Stimulated activated CD4-positive, alpha-beta T cell treated with anti-CD3 and anti-CD28 coated beads, TNF-alpha, amount 100 ng/mL, for 48 hours (primary cell): ENCODE results near the gene PERM1.
"Not testable (repeated sequence)": the region's sequence is repeated elsewhere in the genome, so short reads cannot be mapped to it uniquely, and the experiment has no call there.

Experiments used
- DNase-seq, 3 donors: peaks; one replicate each; pipeline ENCODE4 v3.0.0-alpha.2; 2020; ENCODE audit warnings: low read depth in 3 of 3

Gene PERM1

DNA sequence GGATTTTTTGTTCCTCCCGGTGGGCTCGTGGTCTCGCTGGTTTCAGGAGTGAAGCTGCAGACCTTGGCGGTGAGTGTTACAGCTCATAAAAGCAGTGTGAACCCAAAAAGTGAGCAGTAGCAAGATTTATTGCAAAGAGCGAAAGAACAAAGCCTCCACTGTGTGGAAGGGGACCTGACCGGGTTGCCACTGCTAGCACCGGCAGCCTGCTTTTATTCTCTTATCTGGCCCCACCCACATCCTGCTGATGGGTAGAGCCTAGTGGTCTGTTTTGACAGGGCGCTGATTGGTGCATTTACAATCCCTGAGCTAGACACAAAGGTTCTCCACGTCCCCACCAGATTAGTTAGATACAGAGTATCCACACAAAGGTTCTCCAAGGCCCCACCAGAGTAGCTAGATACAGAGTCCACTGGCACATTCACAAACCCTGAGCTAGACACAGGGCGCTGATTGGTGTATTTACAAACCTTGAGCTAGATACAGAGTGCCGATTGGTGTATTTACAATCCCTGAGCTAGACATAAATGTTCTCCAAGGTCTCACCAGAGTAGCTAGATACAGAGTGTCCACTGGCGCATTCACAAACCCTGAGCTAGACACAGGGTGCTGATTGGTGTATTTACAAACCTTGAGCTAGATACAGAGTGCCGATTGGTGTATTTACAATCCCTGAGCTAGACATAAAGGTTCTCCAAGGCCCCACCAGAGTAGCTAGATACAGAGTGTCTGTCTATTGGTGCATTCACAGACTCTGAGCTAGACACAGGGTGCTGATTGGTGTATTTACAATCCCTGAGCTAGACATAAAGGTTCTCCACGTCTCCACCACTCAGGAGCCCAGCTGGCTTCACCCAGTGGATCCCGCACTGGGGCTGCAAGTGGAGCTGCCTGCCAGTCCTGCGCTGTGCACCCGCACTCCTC lies 35.8 kb upstream of the PERM1 start:
- DNase-seq = not testable (repeated sequence)

DNA sequence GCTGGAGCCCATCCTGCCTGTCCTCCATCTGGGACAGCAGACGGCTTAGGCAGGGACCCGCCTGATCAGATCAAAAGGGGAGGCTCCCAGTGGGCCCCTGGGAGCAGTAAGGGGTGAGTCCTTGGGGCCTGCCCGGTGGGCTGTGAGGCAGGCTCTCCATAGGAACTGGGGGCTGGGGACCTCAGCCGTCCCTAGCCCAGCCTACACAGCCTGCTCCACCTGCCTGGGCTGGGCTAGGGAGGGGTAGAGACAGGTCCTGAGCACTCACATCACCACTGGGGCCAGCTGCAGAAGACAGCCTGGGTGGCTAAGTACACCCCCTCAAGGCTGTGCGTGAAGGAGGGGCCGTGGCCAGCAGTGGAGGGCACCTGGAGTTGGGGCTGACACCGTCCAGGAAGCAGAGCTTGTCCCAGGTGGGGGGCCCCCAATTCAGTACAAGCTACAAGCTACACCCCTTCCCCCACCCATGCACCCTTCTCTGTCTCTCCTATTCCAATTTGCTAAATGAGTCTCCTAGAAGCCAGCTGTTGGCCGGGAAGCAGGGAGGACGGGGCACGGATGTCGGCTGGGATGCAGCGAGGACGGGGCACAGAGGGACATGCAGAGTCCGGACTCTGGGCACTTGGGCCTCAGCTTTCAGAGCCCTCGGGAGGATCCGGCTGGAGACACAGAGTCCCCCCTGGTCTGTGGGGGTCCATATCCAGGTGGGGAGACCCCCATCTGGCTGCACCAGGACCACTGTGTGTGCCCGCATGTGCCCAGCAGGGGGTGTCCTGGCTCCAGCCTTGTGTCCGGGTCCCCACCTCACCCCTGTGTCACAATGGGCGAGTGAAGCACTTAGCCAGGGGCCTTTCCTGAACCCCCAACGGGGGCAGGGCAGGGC lies 33.1 kb upstream of the PERM1 start:
- DNase-seq = no peak

DNA sequence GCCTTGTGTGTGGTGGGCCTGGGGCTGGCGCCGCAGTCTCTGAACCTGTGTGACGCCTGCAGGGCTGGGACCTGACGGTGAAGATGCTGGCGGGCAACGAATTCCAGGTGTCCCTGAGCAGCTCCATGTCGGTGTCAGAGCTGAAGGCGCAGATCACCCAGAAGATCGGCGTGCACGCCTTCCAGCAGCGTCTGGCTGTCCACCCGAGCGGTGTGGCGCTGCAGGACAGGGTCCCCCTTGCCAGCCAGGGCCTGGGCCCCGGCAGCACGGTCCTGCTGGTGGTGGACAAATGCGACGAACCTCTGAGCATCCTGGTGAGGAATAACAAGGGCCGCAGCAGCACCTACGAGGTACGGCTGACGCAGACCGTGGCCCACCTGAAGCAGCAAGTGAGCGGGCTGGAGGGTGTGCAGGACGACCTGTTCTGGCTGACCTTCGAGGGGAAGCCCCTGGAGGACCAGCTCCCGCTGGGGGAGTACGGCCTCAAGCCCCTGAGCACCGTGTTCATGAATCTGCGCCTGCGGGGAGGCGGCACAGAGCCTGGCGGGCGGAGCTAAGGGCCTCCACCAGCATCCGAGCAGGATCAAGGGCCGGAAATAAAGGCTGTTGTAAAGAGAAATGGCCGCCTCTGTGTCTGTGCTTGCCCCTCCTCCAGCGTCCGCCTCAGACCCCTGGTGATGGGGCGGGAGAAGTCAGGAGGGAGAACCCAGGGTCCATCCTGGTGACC lies 32.2 kb upstream of the PERM1 start:
- no peak for DNase-seq

DNA sequence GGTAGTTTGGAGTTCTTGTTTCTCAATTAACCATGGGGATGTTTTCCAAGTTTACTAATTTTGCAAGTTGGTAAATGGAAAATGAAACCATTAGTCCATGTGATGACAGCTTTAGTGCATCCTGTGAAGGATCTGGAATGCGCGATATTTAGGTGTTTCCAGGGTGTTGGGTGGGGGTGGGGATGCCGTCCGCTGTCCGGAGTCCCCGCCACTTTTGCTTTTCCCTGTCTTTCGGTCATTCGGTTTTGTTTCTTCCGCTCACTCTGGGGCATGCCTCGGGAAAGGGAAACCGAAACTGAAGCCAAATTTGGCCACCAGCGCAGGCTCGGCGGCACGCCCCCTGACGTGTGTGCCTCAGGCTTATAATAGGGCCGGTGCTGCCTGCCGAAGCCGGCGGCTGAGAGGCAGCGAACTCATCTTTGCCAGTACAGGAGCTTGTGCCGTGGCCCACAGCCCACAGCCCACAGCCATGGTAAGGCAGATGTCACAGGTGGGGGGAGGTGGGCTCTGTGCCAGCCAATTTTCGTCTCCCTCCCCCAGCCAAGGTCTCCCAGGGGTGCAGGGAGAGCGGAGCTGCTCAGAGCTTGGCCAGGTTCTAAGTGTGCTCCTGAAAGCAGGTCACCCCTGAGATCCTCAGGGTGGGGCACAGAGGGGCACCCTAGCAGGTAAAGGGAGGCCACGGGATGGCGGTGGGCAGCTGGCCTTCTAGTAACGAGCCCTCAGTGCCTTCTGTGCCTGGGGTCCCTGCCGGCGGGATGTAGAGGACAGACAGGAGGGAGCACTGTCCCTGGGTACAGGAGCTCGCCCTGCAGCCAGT lies 31.4 kb upstream of the PERM1 start, which contains the start of gene ISG15:
Gene ISG15 (plus strand): TSS at position 393 of the 817 bp plus-strand sequence. CDS start 77 bp downstream, at position 470.
- peak; percentile 62 to 80 (median 73) for DNase-seq

GRCh38 chr1:1012736-1013104 lies 30.8 kb upstream of the PERM1 start:
- DNase-seq = not testable (repeated sequence)

DNA sequence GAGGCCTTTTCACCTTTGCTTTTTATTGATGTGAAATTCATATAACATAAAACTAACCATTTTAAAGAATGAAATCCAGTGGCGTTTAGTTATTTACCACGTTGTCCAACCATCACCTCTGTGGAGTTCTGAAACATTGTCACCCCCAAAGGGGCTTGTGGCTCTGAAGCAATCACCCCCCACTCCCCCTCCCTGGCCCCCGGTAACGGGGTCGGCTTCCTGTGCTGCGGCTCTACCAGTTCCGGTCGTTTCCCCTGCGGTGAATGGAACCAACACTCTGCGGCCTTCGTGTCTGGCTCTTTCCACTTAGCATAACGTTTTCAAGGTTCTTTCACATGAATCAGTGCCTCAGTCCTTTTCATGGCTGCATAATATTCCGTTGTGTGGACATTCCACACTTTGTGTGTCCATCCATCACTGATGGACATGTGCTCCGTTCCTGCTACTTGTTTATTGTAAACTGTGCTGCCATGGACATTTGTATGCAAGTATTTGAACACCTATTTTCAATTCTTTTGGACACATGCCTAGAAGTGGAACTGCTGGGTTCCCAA lies 29.6 kb upstream of the PERM1 start:
- no peak for DNase-seq

DNA sequence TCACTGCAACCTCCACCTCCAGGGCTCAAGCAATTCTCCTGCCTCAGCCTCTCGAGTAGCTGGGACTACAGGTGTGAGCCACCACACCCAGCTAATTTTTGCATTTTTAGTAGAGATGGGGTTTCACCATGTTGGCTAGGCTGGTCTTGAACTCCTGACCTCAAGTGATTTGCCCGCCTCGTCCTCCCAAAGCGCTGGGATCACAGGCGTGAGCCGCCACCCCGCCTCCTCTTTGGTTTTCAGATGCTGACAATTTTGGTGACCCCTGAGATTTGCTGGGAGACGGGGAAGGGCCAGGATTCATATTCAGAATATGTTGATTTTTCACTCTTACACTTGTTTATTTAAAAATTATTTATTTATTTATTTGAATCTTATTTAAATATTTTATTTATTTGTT lies 28.2 kb upstream of the PERM1 start:
- DNase-seq = not testable (repeated sequence)

- no peak for DNase-seq
Measured at GRCh38 chr1:1006305-1007159, 24.6 kb upstream of the PERM1 start.

GRCh38 chr1:1005774-1006304 lies 23.9 kb upstream of the PERM1 start:
- DNase-seq = no peak

- no peak for DNase-seq
Measured at GRCh38 chr1:1004780-1005697, 23.1 kb upstream of the PERM1 start.

DNA sequence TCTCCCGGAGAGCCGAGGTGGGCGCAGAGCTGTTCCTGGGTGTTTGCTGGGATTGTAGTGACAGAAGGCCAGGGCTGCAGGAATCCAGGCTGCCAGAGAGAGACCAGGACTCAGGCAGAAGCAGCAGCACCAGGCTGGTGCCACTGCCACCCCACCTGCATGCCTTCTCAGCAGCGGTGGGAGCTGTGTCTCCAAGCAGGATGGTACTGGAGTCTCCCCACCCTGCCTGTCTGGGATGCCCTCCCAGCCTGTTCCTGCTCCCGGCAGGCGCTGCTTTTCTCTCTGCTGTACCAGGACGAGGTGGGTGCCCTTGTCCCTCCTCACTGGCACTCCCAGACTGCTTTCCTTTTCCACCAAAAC lies 22.5 kb upstream of the PERM1 start:
- DNase-seq = no peak

- DNase-seq = no peak
Measured at GRCh38 chr1:1003618-1004419, 21.9 kb upstream of the PERM1 start.

GRCh38 chr1:1001057-1001783 lies 19.3 kb upstream of the PERM1 start:
- DNase-seq = no peak

DNA sequence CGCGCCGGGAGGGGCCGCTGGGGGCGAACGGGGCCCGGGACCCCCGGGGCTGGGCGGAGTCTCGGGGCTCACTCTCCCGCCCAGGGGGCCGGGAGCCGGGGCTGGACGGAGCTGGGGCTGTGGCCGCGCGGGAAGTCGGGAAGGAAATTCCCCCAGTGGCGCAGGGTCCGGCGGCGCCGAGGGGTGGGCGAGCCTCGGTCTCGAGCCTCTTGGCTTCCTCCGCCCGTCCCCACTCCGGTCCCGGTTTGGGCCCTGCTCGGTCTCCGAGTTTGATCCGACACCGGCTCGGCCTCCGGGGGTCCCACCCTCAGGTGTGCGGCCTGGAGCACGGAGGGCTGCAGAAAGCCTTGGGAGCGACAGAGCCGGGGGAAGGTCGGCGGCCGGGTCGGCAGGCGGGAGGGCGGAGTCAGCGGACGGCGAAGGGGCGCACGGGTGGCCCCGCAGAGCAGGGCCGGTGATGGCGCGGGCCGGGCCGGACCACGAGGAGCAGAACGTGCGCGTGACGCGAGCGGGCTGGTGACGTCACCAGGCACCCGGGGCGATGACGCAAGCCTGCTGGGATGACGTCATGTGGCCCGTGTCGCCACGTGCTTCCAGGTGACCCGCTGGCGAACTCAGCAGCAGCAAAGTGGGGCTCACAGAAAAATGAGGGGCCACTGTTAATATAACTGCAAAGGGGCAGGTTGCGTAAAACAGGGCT lies 18.6 kb upstream of the PERM1 start:
- peak; percentile 42 to 63 (median 49) for DNase-seq

GRCh38 chr1:999725-1000356 lies 17.9 kb upstream of the PERM1 start, which contains the start of gene HES4:
HES4 (minus strand) TSS chr1:1000097; CDS start chr1:999973, 124 bp downstream.
- peak in 1 of 3 donors; percentile 65 for DNase-seq
